Adrenal gland (tissue), 12 donors: ENCODE data around the gene GPR35. TPM values are rescaled to one million over a fixed set of nuclear protein-coding genes. Genes with fewer than 3 reads are reported as not detected.
A peak's percentile ranks its signal among the peaks of the same experiment; 100 is the strongest.

Source experiments
- DNase-seq, 7 donors: peaks; one replicate each; pipeline ENCODE4 v3.0.0-alpha.2; 2019 to 2020
- H3K27ac ChIP-seq, 5 donors: fragments of 200-600 bp; sonication (generic) in 4 of 5; 1 replicate in 3 of 5; 2 replicates in 2 of 5; pipeline versions ENCODE4 v1.5.1 to v1.8.0; 2016 to 2020; ENCODE audit warnings: mild to moderate bottlenecking in 1 of 5
- H3K27me3 ChIP-seq: fragments of 200-600 bp; 2 replicates; pipeline ENCODE4 v1.8.0; 2021
- H3K36me3 ChIP-seq, 2 donors: fragments of 200-600 bp; replicated peaks in 1 of 2; 1 replicate in 1 of 2; 2 replicates in 1 of 2; pipeline versions ENCODE4 v1.5.1 to v1.8.0; 2018 to 2022
- H3K4me1 ChIP-seq, 2 donors: fragments of 200-600 bp; replicated peaks in 1 of 2; 1 replicate in 1 of 2; 2 replicates in 1 of 2; pipeline versions ENCODE4 v1.5.1 to v1.8.0; 2018 to 2021
- H3K4me3 ChIP-seq, 4 donors: fragments of 200-600 bp; sonication (generic) in 3 of 4; one replicate each; pipeline ENCODE4 v1.5.1; 2016 to 2018
- H3K9me3 ChIP-seq, 3 donors: fragments of 200-600 bp; sonication (generic) in 1 of 3; replicated peaks in 1 of 3; 1 replicate in 2 of 3; 2 replicates in 1 of 3; pipeline versions ENCODE4 v1.5.1 to v1.8.0; 2016 to 2021
- CTCF ChIP-seq, 6 experiments: fragments of 450-650 bp in 4 of 6; fragments of 200-600 bp in 2 of 6; sonication (generic) in 1 of 6; IDR thresholded peaks; 1 replicate in 5 of 6; 2 replicates in 1 of 6; pipeline versions ENCODE4 v1.5.1 to v1.8.0; 2016 to 2021; ENCODE audit warnings: antibody characterized with exemption in 6 of 6, mild to moderate bottlenecking in 2 of 6, moderate library complexity in 1 of 6
- POLR2A ChIP-seq, 2 donors: fragments of 450-650 bp; IDR thresholded peaks; one replicate each; pipeline ENCODE4 v1.6.1; 2017; ENCODE audit warnings: antibody characterized with exemption in 2 of 2, mild to moderate bottlenecking in 2 of 2, moderate library complexity in 1 of 2
- WGBS, 4 donors: extraction: QIAGEN DNeasy Blood & Tissue Kit in 2 of 4; methylation state at CpG; one replicate each; pipeline versions ENCODE4 v1.1.5 to v1.1.7; 2013 to 2017; 5-methylcytosine and 5-hydroxymethylcytosine counted together
- intact Hi-C, 2 donors: fragments of 100-400 bp; cut with DNase I; formaldehyde crosslinking; loops; one replicate each; pipeline versions ENCODE4 v1.14.1 to v1.15.0; 2022 to 2023
- polyA plus RNA-seq, 3 donors: library from polyadenylated mRNA; stranded (reverse); fragments of 200-250 nt in 2 of 3; fragments of 350-450 nt in 1 of 3; fragmentation: Illumina TruSeq in 1 of 3; extraction: RNeasy Lipid Tissue Mini Kit (QIAGEN cat#74804) in 1 of 3; gene quantifications; one replicate each; pipeline ENCODE4 v1.2.3, GENCODE V29; 2013 to 2014
- total RNA-seq, 9 donors: library from RNA; depleted of rRNA in 4 of 9; stranded (reverse); fragments of >200 nt in 4 of 9; fragments of 120-200 nt in 1 of 9; fragmentation: NEBNext Ultra II Directional in 1 of 9; extraction: Animal tissue kit (Norgen Biotek cat#: 25700) in 1 of 9; gene quantifications; one replicate each; pipeline versions ENCODE4 v1.1.0 to v1.2.4, GENCODE V29; 2013 to 2023
- donor health status: healthy with polysubstance abuse.
- donor health status: Bipolar disorder and iron deficiency.
- donor health status: DM: yes; HTN: yes; CAD: no.
- donor health status: DM: no; HTN: no; CAD: no.
- donor health status: DM: no; HTN: no; CAD: no.
- donor health status: DM: yes; HTN: yes; CAD: no.

Gene GPR35
- total and polyA plus RNA-seq, 12 donors = 0.07 to 5.7 (median 1.0) TPM; not detected in 1

GRCh38 chr2:240591784-240592183 is 33.5 kb upstream of the GPR35 start:
- WGBS, 4 donors = 91 to 96% (median 94%) methylated on average over 10 to 13 of the region's 13 CpGs
- TF ChIP-seq CTCF (IDR thresholded peaks at IDR 0.05) (no peak), POLR2A (IDR thresholded peaks at IDR 0.05) (no peak)
- H3K27me3 ChIP-seq = no peaks in the 10 kb centered on the region
- H3K4me3 ChIP-seq = no peak overlapping the region
- intact Hi-C loops = no loop called here
- peaks cover 0 to 21% of the 10 kb centered on the region in 2 donors for H3K36me3 ChIP-seq
- no peak overlapping the region for H3K27ac ChIP-seq
- H3K4me1 ChIP-seq = peaks cover 12 to 19% of the 10 kb centered on the region in 2 donors
- DNase-seq = no peak
- no peaks in the 10 kb centered on the region for H3K9me3 ChIP-seq

GRCh38 chr2:240593026-240593702 is 32.1 kb upstream of the GPR35 start:
- no peaks in the 10 kb centered on the region for H3K27me3 ChIP-seq
- TF ChIP-seq POLR2A (IDR thresholded peaks at IDR 0.05) (no peak), CTCF (IDR thresholded peaks at IDR 0.05) (no peak)
- H3K4me1 ChIP-seq = peaks cover 2 to 9% of the 10 kb centered on the region in 2 donors
- no peak overlapping the region for H3K4me3 ChIP-seq
- H3K36me3 ChIP-seq = peaks cover 0 to 26% of the 10 kb centered on the region in 2 donors
- peak in 4 of 7 donors; percentile 11 to 42 (median 14) for DNase-seq
- no peaks in the 10 kb centered on the region for H3K9me3 ChIP-seq
- intact Hi-C loops = no loop called here
- WGBS, 4 donors = 90 to 95% (median 92%) methylated on average over 11 to 20 of the region's 20 CpGs
- H3K27ac ChIP-seq = no peak overlapping the region

- Histone ChIP-seq H3K27me3 (no peaks in the 10 kb centered on the region), H3K36me3 (peaks cover 0 to 33% of the 10 kb centered on the region in 2 donors), H3K4me1 (peaks cover 0 to 5% of the 10 kb centered on the region in 2 donors), H3K27ac (no peak overlapping the region), H3K4me3 (no peak overlapping the region), H3K9me3 (no peaks in the 10 kb centered on the region)
- DNase-seq = peak in 5 of 7 donors; percentile 4 to 43 (median 11)
- intact Hi-C loops = no loop called here
- TF ChIP-seq POLR2A (IDR thresholded peaks at IDR 0.05) = no peak
- TF ChIP-seq CTCF (IDR thresholded peaks at IDR 0.05) = no peak
- WGBS, 4 donors = 89 to 92% (median 91%) methylated on average over 7 to 19 of the region's 19 CpGs; no CpG with 5 or more reads in 1 of the 4 donors
Observed at GRCh38 chr2:240593703-240594451, 31.4 kb upstream of the GPR35 start.

GRCh38 chr2:240594511-240595380 is 30.5 kb upstream of the GPR35 start:
- peak in 5 of 7 donors; percentile 5 to 43 (median 16) for DNase-seq
- Histone ChIP-seq H3K27ac (no peak overlapping the region), H3K4me3 (no peak overlapping the region), H3K36me3 (peaks cover 0 to 39% of the 10 kb centered on the region in 2 donors), H3K4me1 (peaks cover 0 to 5% of the 10 kb centered on the region in 2 donors), H3K9me3 (no peaks in the 10 kb centered on the region), H3K27me3 (no peaks in the 10 kb centered on the region)
- intact Hi-C loops = no loop called here
- TF ChIP-seq CTCF (IDR thresholded peaks at IDR 0.05) (no peak), POLR2A (IDR thresholded peaks at IDR 0.05) (no peak)
- WGBS, 4 donors = 80 to 91% (median 90%) methylated on average over 2 to 34 of the region's 34 CpGs
